Measurements from ENCODE around the gene C1QTNF2.

DNA sequence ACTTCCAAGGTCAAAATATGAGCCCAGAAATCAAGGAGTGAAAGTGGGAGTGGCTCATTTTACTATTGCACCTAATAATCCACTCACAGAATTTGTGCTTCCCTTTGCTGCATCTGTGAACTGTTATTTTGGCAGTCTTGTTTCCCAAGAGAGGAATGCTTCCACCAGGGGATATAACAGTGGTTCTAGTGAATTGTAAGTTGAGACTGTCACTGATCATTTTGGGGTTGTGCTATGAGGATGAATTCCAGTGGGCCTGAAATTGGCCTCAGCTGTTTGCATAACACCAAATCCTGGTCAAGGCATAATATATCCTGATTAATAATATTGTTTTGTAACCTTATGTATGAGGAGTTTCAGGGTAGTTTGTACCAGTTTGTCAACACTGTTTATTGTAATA lies 15.1 kb upstream of the C1QTNF2 start:
- TF ChIP-seq CTCF (optimal IDR thresholded peaks at IDR 0.05 in 1 of 3, IDR thresholded peaks at IDR 0.05 in 1 of 3, conservative IDR thresholded peaks at IDR 0.05 in 1 of 3; ENCODE audit: extremely low read depth in 1 of 3, insufficient read depth in 2 of 3, low read length in 3 of 3) (no peak), EZH2 (IDR thresholded peaks at IDR 0.05; ENCODE audit: low read length) (no peak)
